ENCODE data around the gene QTRT2.

- TF ChIP-seq CTCF (IDR thresholded peaks at IDR 0.05 in 2 of 3, conservative IDR thresholded peaks at IDR 0.05 in 1 of 3; ENCODE audit: borderline replicate concordance in 1 of 3, insufficient read depth in 1 of 3, low read depth in 2 of 3, low read length in 2 of 3): no peak
- no peak for TF ChIP-seq SIN3A (IDR thresholded peaks at IDR 0.05; ENCODE audit: low read depth)
- TF ChIP-seq POLR2AphosphoS5 (IDR thresholded peaks at IDR 0.05; ENCODE audit: low read depth, low read length): no peak
- TF ChIP-seq EZH2 (IDR thresholded peaks at IDR 0.05): no peak
- no peak for TF ChIP-seq TCF7L2 (IDR thresholded peaks at IDR 0.05; ENCODE audit: borderline replicate concordance, extremely low read depth, insufficient read depth, insufficient read length)
- no peak for TF ChIP-seq EZH2phosphoT487 (IDR thresholded peaks at IDR 0.05; ENCODE audit: borderline replicate concordance)
- no peak for TF ChIP-seq YY1 (IDR thresholded peaks at IDR 0.05; ENCODE audit: extremely low read depth, insufficient replicate concordance, low read depth, low read length)
- no peak for TF ChIP-seq SP1 (IDR thresholded peaks at IDR 0.05; ENCODE audit: low read depth)
- TF ChIP-seq POLR2A (IDR thresholded peaks at IDR 0.05; ENCODE audit: borderline replicate concordance, extremely low read depth, insufficient read depth, insufficient read length): no peak
- TF ChIP-seq SRF (IDR thresholded peaks at IDR 0.05; ENCODE audit: low read depth): no peak
- no peak for TF ChIP-seq REST (IDR thresholded peaks at IDR 0.05; ENCODE audit: low read depth)
- no peak for TF ChIP-seq EGR1 (IDR thresholded peaks at IDR 0.05; ENCODE audit: low read depth)
Measured at GRCh38 chr3:114068336-114068735, 11.8 kb downstream of the QTRT2 start.
